Amygdala (tissue), 56 donors: ENCODE results near the gene PNPLA8.
"Not testable (repeated sequence)": the region's sequence is repeated elsewhere in the genome, so short reads cannot be mapped to it uniquely, and the experiment has no call there.

Experiments
- DNase-seq, 56 donors: peaks; one replicate each; lab custom pipeline; 2025; lab: John Stamatoyannopoulos, UW

The PNPLA8 gene

GRCh38 chr7:108525985-108526767, at the start of gene PNPLA8:
Gene PNPLA8 (minus strand): TSS chr7:108526135. CDS start chr7:108515491, 10,644 bp downstream.
- DNase-seq: peak; percentile 95 to 100 (median 100)

- DNase-seq: no peak
Measured at GRCh38 chr7:108575156-108575555, 49.2 kb upstream of the PNPLA8 start.

- DNase-seq: no peak
Measured at GRCh38 chr7:108572480-108572879, 46.5 kb upstream of the PNPLA8 start.

GRCh38 chr7:108570146-108570755, 44.3 kb upstream of the PNPLA8 start:
- DNase-seq: peak in 23 of 56 donors; percentile 14 to 64 (median 38)

- DNase-seq: peak; percentile 89 to 100 (median 99)
Measured at GRCh38 chr7:108569381-108570145, 43.6 kb upstream of the PNPLA8 start, which contains the start of the genes DNAJB9 and THAP5. Gene DNAJB9 (plus strand): TSS chr7:108569874. CDS start chr7:108571727, 1,853 bp downstream. Gene THAP5 (minus strand): TSS chr7:108569706. CDS start chr7:108569569, 137 bp downstream.

- DNase-seq: peak in 1 of 56 donors; percentile 61
Measured at GRCh38 chr7:108568801-108569380, 43.0 kb upstream of the PNPLA8 start.

GRCh38 chr7:108565987-108566386, 40.1 kb upstream of the PNPLA8 start:
- no peak for DNase-seq

GRCh38 chr7:108561047-108561619, 35.2 kb upstream of the PNPLA8 start:
- DNase-seq: no peak

- DNase-seq: no peak
Measured at GRCh38 chr7:108559253-108559652, 33.3 kb upstream of the PNPLA8 start.

- no peak for DNase-seq
Measured at GRCh38 chr7:108557617-108558016, 31.7 kb upstream of the PNPLA8 start.

GRCh38 chr7:108557191-108557590, 31.3 kb upstream of the PNPLA8 start:
- no peak for DNase-seq

GRCh38 chr7:108556665-108557064, 30.7 kb upstream of the PNPLA8 start:
- DNase-seq: not testable (repeated sequence)

GRCh38 chr7:108548141-108548896, 22.4 kb upstream of the PNPLA8 start:
- not testable (repeated sequence) for DNase-seq

GRCh38 chr7:108541478-108541877, 15.5 kb upstream of the PNPLA8 start:
- no peak for DNase-seq

GRCh38 chr7:108538685-108539084, 12.8 kb upstream of the PNPLA8 start:
- DNase-seq: not testable (repeated sequence)

GRCh38 chr7:108538236-108538635, 12.3 kb upstream of the PNPLA8 start:
- not testable (repeated sequence) for DNase-seq

GRCh38 chr7:108537229-108537628, 11.3 kb upstream of the PNPLA8 start:
- no peak for DNase-seq

GRCh38 chr7:108535744-108536143, 9.8 kb upstream of the PNPLA8 start:
- DNase-seq: no peak

- no peak for DNase-seq
Measured at GRCh38 chr7:108535257-108535656, 9.3 kb upstream of the PNPLA8 start.
